Measurements from ENCODE around the gene B3GAT2.

DNA sequence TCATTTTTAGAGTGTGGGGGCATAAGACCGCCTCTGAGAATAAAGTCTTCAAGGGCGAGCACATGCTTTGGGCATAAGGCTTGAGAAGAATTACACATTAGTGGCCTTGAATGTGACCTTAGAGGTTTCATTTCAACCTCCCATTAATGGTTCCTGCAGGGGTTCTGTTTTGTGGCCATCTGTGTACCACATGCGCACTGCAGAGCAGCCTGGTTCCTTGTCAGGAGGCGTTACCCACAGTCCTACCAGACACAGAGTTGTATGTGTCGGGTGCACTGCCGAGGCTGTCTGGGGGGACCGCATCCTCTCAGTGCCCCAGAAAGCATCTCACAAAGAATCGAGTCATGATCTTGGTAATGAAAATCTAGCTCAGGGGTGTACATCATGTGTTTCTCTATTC lies 115.7 kb downstream of the B3GAT2 start:
- TF ChIP-seq, protein P1, sequence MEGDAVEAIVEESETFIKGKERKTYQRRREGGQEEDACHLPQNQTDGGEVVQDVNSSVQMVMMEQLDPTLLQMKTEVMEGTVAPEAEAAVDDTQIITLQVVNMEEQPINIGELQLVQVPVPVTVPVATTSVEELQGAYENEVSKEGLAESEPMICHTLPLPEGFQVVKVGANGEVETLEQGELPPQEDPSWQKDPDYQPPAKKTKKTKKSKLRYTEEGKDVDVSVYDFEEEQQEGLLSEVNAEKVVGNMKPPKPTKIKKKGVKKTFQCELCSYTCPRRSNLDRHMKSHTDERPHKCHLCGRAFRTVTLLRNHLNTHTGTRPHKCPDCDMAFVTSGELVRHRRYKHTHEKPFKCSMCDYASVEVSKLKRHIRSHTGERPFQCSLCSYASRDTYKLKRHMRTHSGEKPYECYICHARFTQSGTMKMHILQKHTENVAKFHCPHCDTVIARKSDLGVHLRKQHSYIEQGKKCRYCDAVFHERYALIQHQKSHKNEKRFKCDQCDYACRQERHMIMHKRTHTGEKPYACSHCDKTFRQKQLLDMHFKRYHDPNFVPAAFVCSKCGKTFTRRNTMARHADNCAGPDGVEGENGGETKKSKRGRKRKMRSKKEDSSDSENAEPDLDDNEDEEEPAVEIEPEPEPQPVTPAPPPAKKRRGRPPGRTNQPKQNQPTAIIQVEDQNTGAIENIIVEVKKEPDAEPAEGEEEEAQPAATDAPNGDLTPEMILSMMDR (IDR thresholded peaks at IDR 0.05): no peak
- no peak for TF ChIP-seq POLR2A (IDR thresholded peaks at IDR 0.05)
- no peak for TF ChIP-seq POLR2AphosphoS5 (IDR thresholded peaks at IDR 0.05)
